ENCODE measurements around the gene PLEKHH1.

The PLEKHH1 gene

DNA sequence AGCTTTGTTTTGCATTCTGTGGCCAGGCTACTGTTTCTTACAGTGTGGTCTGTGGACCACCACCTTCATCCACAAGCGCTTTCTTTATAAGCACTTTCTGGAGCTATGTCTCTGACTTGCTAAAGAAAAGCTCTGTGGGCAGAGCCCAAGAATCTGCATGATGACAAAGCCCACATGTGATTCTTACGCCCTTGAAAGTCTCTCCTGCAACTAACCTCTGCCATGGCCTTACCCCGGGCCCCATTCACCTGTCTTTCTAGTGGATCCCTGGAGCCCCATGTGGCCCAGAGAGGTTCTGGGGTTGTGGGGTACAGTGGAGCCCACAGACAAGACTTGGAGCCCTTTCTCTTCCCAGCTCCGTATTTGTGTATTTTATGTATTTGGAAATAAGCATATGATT is 16.6 kb downstream of the PLEKHH1 start:
- no peak overlapping the region for H3K4me3 ChIP-seq (ENCODE audit: low read depth, low read length)
- in situ Hi-C loops (cut with HindIII; ENCODE audit: low sequenced_read_pairs) = no loop called here
- TF ChIP-seq, protein P1, sequence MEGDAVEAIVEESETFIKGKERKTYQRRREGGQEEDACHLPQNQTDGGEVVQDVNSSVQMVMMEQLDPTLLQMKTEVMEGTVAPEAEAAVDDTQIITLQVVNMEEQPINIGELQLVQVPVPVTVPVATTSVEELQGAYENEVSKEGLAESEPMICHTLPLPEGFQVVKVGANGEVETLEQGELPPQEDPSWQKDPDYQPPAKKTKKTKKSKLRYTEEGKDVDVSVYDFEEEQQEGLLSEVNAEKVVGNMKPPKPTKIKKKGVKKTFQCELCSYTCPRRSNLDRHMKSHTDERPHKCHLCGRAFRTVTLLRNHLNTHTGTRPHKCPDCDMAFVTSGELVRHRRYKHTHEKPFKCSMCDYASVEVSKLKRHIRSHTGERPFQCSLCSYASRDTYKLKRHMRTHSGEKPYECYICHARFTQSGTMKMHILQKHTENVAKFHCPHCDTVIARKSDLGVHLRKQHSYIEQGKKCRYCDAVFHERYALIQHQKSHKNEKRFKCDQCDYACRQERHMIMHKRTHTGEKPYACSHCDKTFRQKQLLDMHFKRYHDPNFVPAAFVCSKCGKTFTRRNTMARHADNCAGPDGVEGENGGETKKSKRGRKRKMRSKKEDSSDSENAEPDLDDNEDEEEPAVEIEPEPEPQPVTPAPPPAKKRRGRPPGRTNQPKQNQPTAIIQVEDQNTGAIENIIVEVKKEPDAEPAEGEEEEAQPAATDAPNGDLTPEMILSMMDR (IDR thresholded peaks at IDR 0.05; ENCODE audit: low read depth, low read length, missing control alignments) = no peak
- DNase-seq (ENCODE audit: low read depth) = no peak

DNA sequence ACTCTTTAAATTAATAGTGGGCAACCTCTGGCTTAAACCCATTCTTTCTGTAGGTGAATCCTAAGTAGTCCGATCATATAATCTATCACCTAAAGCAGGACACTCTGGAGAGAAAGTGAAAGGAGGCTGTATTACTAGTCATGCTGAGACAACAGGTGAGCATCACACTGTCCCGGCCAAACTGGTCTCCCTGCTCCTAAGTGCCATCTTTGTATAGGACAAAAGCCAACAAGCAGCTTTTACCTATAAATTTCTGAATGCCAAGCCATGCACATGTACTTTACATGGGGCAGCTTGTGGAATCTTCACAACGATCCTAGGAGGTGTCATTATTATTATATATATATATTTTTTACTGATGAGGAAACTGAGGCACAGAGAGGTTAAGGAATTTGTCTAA is 18.0 kb downstream of the PLEKHH1 start:
- in situ Hi-C loops (cut with HindIII; ENCODE audit: low sequenced_read_pairs) = no loop called here
- no peak overlapping the region for H3K4me3 ChIP-seq (ENCODE audit: low read depth, low read length)
- no peak for DNase-seq (ENCODE audit: low read depth)
- TF ChIP-seq, protein P1 (IDR thresholded peaks at IDR 0.05; ENCODE audit: low read depth, low read length, missing control alignments) = no peak

DNA sequence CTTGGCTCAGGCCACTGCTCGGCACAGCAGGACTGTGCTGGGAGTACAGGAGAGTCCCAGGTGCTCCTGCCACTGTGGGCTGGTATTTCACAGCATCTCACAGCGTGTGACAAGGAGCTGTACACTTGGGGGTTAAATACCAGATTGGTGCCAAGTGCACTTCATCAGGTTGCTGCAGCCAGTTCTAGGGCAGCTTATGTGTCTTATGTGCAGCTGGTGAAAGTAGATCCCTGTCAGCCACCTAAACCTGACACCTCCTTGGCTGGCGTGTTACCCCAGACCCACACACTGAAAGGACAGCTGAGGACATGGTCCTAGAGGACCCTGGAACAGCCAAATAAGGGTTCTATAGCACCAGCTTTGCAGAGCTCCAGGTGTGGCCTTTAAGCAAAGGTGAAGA is 18.9 kb downstream of the PLEKHH1 start:
- no peak for DNase-seq (ENCODE audit: low read depth)

DNA sequence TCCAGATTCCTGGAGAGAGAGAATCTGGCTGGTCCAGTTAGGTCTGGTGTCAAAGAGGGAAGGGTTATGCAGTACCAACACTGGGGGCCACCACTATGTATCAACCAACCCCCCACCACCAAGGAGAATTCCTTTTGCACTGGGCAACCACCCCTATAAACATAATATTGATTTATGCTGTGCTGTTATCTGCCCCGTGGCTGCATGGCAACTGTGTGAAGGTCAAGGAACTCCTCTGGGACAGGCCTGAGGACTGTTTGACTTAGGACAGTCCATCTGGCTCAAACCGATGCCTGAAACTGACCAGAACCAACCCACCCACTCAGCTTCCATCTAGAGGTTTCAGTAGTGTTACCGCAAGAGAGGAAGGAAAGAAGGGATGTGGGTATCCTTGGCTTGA is 20.5 kb downstream of the PLEKHH1 start:
- in situ Hi-C loops (cut with HindIII; ENCODE audit: low sequenced_read_pairs) = no loop called here
- H3K4me3 ChIP-seq (ENCODE audit: low read depth, low read length) = no peak overlapping the region
- no peak for DNase-seq (ENCODE audit: low read depth)
- TF ChIP-seq, protein P1 (IDR thresholded peaks at IDR 0.05; ENCODE audit: low read depth, low read length, missing control alignments) = no peak

More for the DNA sequence above, 18.9 kb downstream of the PLEKHH1 start:
- TF ChIP-seq, protein P1 (IDR thresholded peaks at IDR 0.05; ENCODE audit: low read depth, low read length, missing control alignments) = no peak
- in situ Hi-C loops (cut with HindIII; ENCODE audit: low sequenced_read_pairs) = no loop called here
- H3K4me3 ChIP-seq (ENCODE audit: low read depth, low read length) = no peak overlapping the region

DNA sequence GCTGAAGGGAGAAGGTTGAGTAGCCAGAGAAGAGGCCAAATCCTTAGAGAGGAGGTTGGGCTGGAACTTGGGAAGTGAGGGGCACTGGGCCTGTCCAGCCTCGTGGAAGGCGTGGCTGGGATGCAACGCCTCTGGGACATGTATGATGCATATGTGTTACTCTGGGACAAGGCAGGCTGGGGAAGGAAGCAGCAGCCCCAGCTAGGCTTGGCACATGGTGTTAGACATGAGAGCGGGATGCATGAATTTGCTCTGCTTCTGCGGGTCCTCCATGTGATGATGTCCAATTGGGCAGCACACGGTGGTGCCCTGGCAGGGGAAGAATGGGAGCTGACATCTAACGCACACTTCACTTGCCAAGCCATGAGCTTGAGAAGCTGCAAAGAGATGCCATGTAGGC is 21.3 kb downstream of the PLEKHH1 start:
- no peak overlapping the region for H3K4me3 ChIP-seq (ENCODE audit: low read depth, low read length)
- DNase-seq (ENCODE audit: low read depth) = no peak
- TF ChIP-seq, protein P1 (IDR thresholded peaks at IDR 0.05; ENCODE audit: low read depth, low read length, missing control alignments) = no peak
- in situ Hi-C loops (cut with HindIII; ENCODE audit: low sequenced_read_pairs) = no loop called here

DNA sequence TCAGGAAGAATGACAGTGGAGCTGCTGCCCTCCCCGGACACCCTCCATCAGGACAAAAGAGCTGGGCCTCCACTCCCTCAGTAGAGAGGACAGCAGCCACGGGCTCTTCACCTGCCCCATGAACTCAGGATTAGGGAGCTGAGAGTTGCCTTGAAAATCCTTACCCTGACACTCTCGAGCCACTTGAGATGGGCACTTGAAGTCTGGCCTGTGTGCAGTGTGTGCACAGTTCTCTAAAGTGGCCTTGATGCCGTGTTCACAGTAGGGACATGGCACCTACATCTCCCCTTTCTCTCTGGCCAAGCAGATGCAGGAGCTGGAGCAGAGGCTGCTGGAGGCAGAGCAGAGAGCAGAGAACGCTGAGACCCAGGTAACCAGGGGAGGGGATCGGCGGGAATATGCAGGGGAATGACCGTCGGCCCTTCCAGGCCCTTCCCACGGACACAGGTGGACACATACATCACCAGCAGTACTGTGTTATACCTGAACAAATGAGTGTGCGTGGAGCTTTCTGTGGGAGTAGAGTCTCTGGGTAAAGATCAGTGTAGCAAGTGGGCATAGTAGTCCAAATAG is 22.5 kb downstream of the PLEKHH1 start:
- no peak for DNase-seq (ENCODE audit: low read depth)
- H3K4me3 ChIP-seq (ENCODE audit: low read depth, low read length) = no peak overlapping the region
- in situ Hi-C loops (cut with HindIII; ENCODE audit: low sequenced_read_pairs) = no loop called here
- TF ChIP-seq, protein P1 (IDR thresholded peaks at IDR 0.05; ENCODE audit: low read depth, low read length, missing control alignments) = no peak

Measured in astrocyte of the cerebellum (primary cell).